GM21526 (cell line): ENCODE measurements around the gene SCG5.
"Not testable (repeated sequence)": the region's sequence is repeated elsewhere in the genome, so short reads cannot be mapped to it uniquely, and the experiment has no call there.

Experiments
- ATAC-seq: cut with Tn5 transposase; IDR thresholded peaks from one replicate; pipeline ENCODE4 v1.9.1; 2021; ENCODE audit warnings: moderate library complexity; ENCODE audit not compliant: unreplicated experiment, low FRiP score

The SCG5 gene, protein sequence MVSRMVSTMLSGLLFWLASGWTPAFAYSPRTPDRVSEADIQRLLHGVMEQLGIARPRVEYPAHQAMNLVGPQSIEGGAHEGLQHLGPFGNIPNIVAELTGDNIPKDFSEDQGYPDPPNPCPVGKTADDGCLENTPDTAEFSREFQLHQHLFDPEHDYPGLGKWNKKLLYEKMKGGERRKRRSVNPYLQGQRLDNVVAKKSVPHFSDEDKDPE

DNA sequence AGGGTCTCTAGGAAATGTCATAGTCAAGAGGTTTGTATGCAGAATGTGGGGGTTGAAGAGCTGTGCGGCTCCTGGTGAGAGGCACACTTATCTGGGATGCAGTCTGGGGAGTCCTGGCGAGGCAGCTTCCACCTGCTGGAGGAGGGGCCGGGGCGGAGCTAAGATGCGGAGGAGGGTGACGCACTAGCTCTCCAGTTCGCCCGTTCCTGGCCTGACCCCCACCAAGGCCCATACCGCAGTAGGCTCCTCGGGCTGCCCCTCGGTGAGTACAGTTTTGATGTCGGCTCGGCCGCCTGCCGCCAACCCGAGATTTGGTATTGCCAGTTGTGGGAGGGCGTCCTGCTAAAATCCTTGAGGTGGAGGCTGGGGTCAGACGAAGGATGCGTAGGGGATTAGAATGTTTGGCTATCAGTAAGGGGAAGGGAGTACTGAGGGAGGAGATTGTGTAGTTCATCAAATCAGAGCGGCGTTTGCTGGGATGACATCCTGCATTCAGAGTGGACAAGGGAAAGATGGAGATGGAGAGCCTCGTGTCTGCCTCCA is at the start of gene SCG5:
TSS of gene SCG5 (plus strand) at position 194 of the 543 bp plus-strand sequence. CDS start 1,883 bp downstream, outside the sequence.
- no peak for ATAC-seq

GRCh38 chr15:32593151-32593550 is 48.4 kb upstream of the SCG5 start, which contains the start of gene GOLGA8N:
Gene GOLGA8N, plus strand, starts transcription at chr15:32593456.
- ATAC-seq: not testable (repeated sequence)

DNA sequence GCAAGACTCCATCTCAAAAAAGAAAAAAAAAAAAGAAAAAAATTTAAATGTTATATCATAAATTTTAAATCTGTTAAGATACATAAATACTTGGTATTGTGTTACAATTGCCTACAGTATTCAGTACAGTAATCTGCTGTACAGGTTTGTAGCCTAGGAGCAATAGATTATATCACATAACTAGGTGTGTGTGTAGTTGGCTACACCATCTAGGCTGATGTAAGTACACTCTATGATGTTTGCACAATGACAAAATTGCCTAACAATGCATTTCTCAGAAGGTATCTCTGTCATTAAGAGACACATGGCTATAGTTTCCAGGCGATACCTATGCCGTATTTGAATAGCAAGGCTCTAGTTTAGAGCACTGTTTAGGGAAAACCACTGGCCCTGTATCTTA is 32.0 kb upstream of the SCG5 start:
- not testable (repeated sequence) for ATAC-seq

- ATAC-seq: not testable (repeated sequence)
Observed at GRCh38 chr15:32610719-32611118, 30.8 kb upstream of the SCG5 start.

DNA sequence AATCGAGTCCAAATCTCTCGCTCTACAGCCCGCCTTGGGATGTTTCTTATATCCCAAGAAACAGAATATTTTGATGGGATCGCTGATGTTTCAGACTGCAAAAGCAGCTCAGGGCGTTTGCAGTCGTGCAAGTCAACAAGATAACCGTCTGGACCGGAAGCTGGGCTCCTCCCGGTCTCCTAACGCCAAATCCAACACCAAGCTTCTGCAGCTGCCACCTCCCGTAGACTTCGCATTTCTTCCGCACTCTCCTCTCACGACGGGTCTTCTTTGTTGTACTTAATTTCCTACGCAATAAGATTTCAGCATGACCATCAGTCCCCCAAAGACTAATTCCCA is 26.8 kb upstream of the SCG5 start:
- ATAC-seq: peak; percentile 37

- peak; percentile 60 for ATAC-seq
Observed at GRCh38 chr15:32615051-32615870, 26.2 kb upstream of the SCG5 start, which contains the start of gene ARHGAP11A. Gene ARHGAP11A, plus strand, starts transcription at chr15:32615504. Its CDS starts 708 bp downstream, at chr15:32616212.

GRCh38 chr15:32615871-32616426 is 25.6 kb upstream of the SCG5 start:
- not testable (repeated sequence) for ATAC-seq

GRCh38 chr15:32636410-32636809 is 5.1 kb upstream of the SCG5 start:
- no peak for ATAC-seq

- no peak for ATAC-seq
Observed at GRCh38 chr15:32636908-32637567, 4.5 kb upstream of the SCG5 start.

DNA sequence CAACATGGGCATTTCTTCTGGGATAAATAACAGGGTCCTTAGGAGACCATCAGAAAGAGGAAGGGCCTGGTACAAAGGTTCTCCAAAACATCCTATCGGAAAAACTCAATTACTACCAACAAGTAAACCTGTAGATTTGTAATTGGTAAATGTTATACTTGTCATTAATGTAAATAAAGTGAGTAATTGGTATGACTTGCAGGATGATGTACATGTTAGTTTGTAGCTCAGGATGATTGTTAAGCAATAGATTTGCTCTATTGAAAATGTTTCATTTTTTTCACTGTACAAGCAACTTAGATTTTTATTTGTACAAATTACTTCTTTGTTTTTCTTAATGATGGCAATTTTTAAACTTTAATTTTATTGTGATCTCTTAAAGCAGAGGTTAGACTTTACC is 3.8 kb upstream of the SCG5 start:
- no peak for ATAC-seq

GRCh38 chr15:32642667-32643435 is 1.3 kb downstream of the SCG5 start:
- ATAC-seq: no peak

DNA sequence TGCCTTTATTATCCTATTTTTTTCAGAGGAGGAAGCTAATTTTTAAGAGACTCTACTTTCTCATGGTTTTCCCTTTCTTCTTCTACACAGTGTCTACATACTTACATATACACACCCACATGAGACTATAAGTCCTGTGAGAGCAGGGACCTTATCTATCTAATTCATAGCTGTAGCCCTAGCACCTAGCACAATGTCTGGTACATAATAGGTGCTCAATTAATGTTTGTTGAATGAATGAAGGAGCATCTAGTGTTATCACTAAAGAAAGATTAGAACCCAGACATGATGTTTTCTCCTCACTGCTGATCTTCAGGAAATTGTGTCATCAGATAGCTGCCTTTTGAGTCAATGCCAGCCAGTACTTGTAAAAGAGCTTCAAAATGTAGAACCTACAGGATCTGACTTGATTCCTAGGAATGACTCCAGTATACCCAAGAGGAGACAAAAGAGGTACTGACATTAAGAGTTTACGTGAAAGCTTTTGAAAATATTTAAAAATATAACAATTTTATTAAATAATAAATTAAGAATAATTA is 2.5 kb downstream of the SCG5 start:
- no peak for ATAC-seq

- no peak for ATAC-seq
Observed at GRCh38 chr15:32646291-32646690, 4.8 kb downstream of the SCG5 start.

DNA sequence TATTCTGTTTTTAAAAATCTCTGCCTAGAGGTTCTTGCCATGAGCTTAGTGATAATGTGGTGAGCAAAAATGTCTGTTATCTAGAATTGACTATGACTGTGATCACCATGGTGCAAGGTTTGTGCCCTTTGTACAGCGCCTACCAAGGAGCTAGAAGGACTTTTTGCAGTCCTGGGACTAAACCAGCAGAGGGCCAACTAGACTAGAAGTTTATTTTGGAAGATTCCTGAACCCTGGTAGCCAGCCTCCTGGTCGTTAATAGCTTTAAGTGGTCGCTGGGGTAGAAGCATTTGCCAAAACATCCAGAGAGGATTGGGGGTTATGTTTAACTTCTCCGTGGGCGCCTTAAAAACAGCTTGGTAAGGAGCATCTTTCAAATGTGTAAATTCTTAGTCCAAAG is 7.8 kb downstream of the SCG5 start:
- ATAC-seq: no peak

- ATAC-seq: peak; percentile 77
Observed at GRCh38 chr15:32651229-32651837, 9.8 kb downstream of the SCG5 start.

DNA sequence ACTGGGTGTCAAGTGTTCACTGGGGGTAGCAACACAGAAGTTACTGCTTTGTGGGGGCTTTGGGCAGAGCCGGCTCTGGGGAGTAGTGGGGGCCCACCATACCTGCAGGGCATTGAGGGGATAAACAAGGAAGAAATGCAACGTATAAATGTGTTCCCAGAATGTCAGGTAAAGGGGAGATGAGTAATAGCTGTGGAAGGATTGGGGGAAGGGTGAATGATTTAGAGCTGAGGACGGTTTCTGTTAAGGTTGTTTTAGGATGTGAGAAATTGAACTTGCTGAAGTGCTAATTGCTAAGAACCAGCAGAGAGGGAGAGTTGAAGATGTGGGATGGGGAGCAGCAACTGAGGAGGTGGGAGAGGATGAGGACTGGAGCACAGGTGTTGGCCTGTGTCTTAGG is 10.7 kb downstream of the SCG5 start:
- no peak for ATAC-seq

DNA sequence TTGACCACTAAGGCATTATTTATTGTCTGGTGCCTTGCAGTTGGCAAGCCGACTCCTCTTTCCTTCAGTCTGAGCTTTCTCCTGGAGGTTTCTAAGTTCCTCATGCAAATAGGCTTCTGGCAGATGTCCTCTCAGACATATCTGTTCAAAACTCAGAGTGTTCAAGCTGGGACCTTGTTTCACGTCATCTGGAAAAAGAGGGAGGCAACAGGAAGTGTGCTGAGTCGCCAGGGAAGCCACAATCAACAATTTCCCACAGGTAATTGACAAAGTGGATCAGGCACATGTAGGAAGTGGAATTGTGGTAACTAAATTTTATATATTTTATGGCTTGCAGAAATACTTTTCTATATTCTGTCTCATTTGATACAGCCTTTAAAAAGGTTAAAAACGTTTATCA is 14.6 kb downstream of the SCG5 start:
- ATAC-seq: no peak

- ATAC-seq: no peak
Observed at GRCh38 chr15:32656496-32656895, 15.0 kb downstream of the SCG5 start.

- no peak for ATAC-seq
Observed at GRCh38 chr15:32657198-32657883, 15.8 kb downstream of the SCG5 start.
